Neural cell (in vitro differentiated cells): ENCODE results near the gene PYGB. TPM values are rescaled to one million over a fixed set of nuclear protein-coding genes. Genes with fewer than 3 reads are reported as not detected.
"Not testable (repeated sequence)": the region's sequence is repeated elsewhere in the genome, so short reads cannot be mapped to it uniquely, and the experiment has no call there.

Experiments used
- H2AFZ ChIP-seq: fragments of 200-600, 300-800 bp; sonication (generic), shearing (Covaris generic); 2 replicates; pipeline ENCODE4 v1.6.0; 2014; ENCODE audit warnings: low read depth, mild to moderate bottlenecking, antibody characterized with exemption, low read length, moderate library complexity
- H3F3A ChIP-seq: fragments of 200-600 bp; shearing (Covaris generic); 2 replicates; pipeline ENCODE4 v1.6.1; 2016; ENCODE audit warnings: mild to moderate bottlenecking, moderate library complexity, mixed read lengths, antibody characterized with exemption, low read length; ENCODE audit not compliant: insufficient read depth, poor library complexity, severe bottlenecking
- H3K27ac ChIP-seq: fragments of 200-600, 300-800 bp; sonication (generic), shearing (Covaris generic); 2 replicates; pipeline ENCODE4 v1.5.1; 2014; ENCODE audit warnings: mild to moderate bottlenecking, low read length, moderate library complexity
- H3K27me3 ChIP-seq: fragments of 300-800, 200-600 bp; sonication (generic), shearing (Covaris generic); 2 replicates; pipeline ENCODE4 v1.6.0; 2014; ENCODE audit warnings: mild to moderate bottlenecking, low read depth, low read length, moderate library complexity; ENCODE audit not compliant: insufficient read depth
- H3K36me3 ChIP-seq: fragments of 300-800, 200-600 bp; sonication (generic), shearing (Covaris generic); 2 replicates; pipeline ENCODE4 v1.5.1; 2014; ENCODE audit warnings: mild to moderate bottlenecking, antibody characterized with exemption, low read length, moderate library complexity; ENCODE audit not compliant: insufficient read depth
- H3K4me2 ChIP-seq: fragments of 300-800, 200-600 bp; sonication (generic), shearing (Covaris generic); 2 replicates; pipeline ENCODE4 v1.6.0; 2014; ENCODE audit warnings: mild to moderate bottlenecking, low read length
- H3K4me3 ChIP-seq: fragments of 300-800, 200-600 bp; sonication (generic), shearing (Covaris generic); 2 replicates; pipeline ENCODE4 v1.5.1; 2014; ENCODE audit warnings: mild to moderate bottlenecking, low read length, moderate library complexity
- H3K79me2 ChIP-seq: fragments of 200-600 bp; shearing (Covaris generic); replicated peaks from 2 replicates; pipeline ENCODE4 v1.6.0; 2014; ENCODE audit warnings: mild to moderate bottlenecking, low read length, moderate library complexity; ENCODE audit not compliant: insufficient read depth
- H3K9ac ChIP-seq: fragments of 300-800, 200-600 bp; sonication (generic), shearing (Covaris generic); 2 replicates; pipeline ENCODE4 v1.6.1; 2016; ENCODE audit warnings: mild to moderate bottlenecking, low read length, mixed read lengths
- H3K9me2 ChIP-seq: fragments of 200-600 bp; shearing (Covaris generic); 2 replicates; pipeline ENCODE4 v1.6.1; 2016; ENCODE audit warnings: mild to moderate bottlenecking, low read length, mixed read lengths; ENCODE audit not compliant: insufficient read depth
- H3K9me3 ChIP-seq: fragments of 200-600, 300-800 bp; sonication (generic), shearing (Covaris generic); 2 replicates; pipeline ENCODE4 v1.6.1; 2016; ENCODE audit warnings: mild to moderate bottlenecking, mixed run types, low read length, moderate library complexity, mixed read lengths
- H4K20me1 ChIP-seq: fragments of 200-600 bp; shearing (Covaris generic); 2 replicates; pipeline ENCODE4 v1.6.1; 2016; ENCODE audit warnings: mild to moderate bottlenecking, mixed run types; ENCODE audit not compliant: insufficient read depth
- CTCF ChIP-seq: fragments of 450-650 bp; IDR thresholded peaks from 2 replicates; pipeline ENCODE4 v1.5.1; 2014; ENCODE audit warnings: antibody characterized with exemption, mild to moderate bottlenecking, moderate library complexity; ENCODE audit not compliant: poor library complexity, severe bottlenecking
- EP300 ChIP-seq: fragments of 450-650 bp; conservative IDR thresholded peaks from 2 replicates; pipeline ENCODE4 v1.6.1; 2014; ENCODE audit warnings: antibody characterized with exemption, mild to moderate bottlenecking, moderate library complexity; ENCODE audit not compliant: poor library complexity, severe bottlenecking
- EZH2 ChIP-seq: fragments of 200-600, 300-800 bp; shearing (Covaris generic), sonication (generic); IDR thresholded peaks from 2 replicates; pipeline ENCODE4 v1.6.1; 2014; ENCODE audit warnings: antibody characterized with exemption, low read length, borderline replicate concordance, mild to moderate bottlenecking; ENCODE audit not compliant: insufficient read depth, poor library complexity, severe bottlenecking
- MXI1 ChIP-seq: fragments of 450-650 bp; conservative IDR thresholded peaks from 2 replicates; pipeline ENCODE4 v1.6.1; 2014; ENCODE audit warnings: antibody characterized with exemption, mild to moderate bottlenecking; ENCODE audit not compliant: poor library complexity, severe bottlenecking
- POLR2AphosphoS5 ChIP-seq: IDR thresholded peaks from 2 replicates; pipeline ENCODE4 v1.6.1; 2012
- RAD21 ChIP-seq: fragments of 450-650 bp; conservative IDR thresholded peaks from 2 replicates; pipeline ENCODE4 v1.6.1; 2014; ENCODE audit warnings: antibody characterized with exemption, mild to moderate bottlenecking, moderate library complexity
- REST ChIP-seq: IDR thresholded peaks from 2 replicates; pipeline ENCODE4 v1.6.1; 2012; ENCODE audit warnings: borderline replicate concordance
- SMC3 ChIP-seq: fragments of 450-650 bp; conservative IDR thresholded peaks from 2 replicates; pipeline ENCODE4 v1.6.1; 2014; ENCODE audit warnings: antibody characterized with exemption, mild to moderate bottlenecking, moderate library complexity; ENCODE audit not compliant: poor library complexity
- TAF1 ChIP-seq: IDR thresholded peaks from 2 replicates; pipeline ENCODE4 v1.6.1; 2012; ENCODE audit warnings: low read depth
- polyA plus RNA-seq: library from polyadenylated mRNA; depleted of rRNA; stranded (reverse); fragments of >200 nt; gene quantifications from 2 replicates; pipeline ENCODE4 v1.2.3, GENCODE V29; 2014

Gene PYGB
- polyA plus RNA-seq, 1 donor from 2014 or later, result 70.5 TPM

- not testable (repeated sequence) for H2AFZ ChIP-seq, H3K79me2 ChIP-seq, H3K9me2 ChIP-seq, H3K9ac ChIP-seq, H3K4me2 ChIP-seq, H3K4me3 ChIP-seq, H4K20me1 ChIP-seq, H3K27ac ChIP-seq, H3K36me3 ChIP-seq, H3F3A ChIP-seq, H3K9me3 ChIP-seq, H3K27me3 ChIP-seq
Measured at GRCh38 chr20:25234009-25234849, 13.7 kb upstream of the PYGB start.

- Histone ChIP-seq H3K9ac (no peak overlapping the region), H3F3A (no peaks in the 10 kb centered on the region), H3K36me3 (no peaks in the 10 kb centered on the region), H3K4me2 (no peak overlapping the region), H3K9me2 (no peaks in the 10 kb centered on the region), H2AFZ (no peak overlapping the region), H4K20me1 (no peaks in the 10 kb centered on the region), H3K9me3 (no peaks in the 10 kb centered on the region), H3K27me3 (no peaks in the 10 kb centered on the region), H3K79me2 (no peaks in the 10 kb centered on the region), H3K4me3 (no peak overlapping the region), H3K27ac (no peak overlapping the region)
- TF ChIP-seq POLR2AphosphoS5 (no peak), MXI1 (no peak), SMC3 (no peak), REST (no peak), TAF1 (no peak), EP300 (no peak), RAD21 (no peak), CTCF (no peak), EZH2 (no peak)
Measured at GRCh38 chr20:25236450-25237304, 11.2 kb upstream of the PYGB start.
